ENCODE measurements around the gene CD226. TPM values are rescaled to one million over a fixed set of nuclear protein-coding genes. Genes with fewer than 3 reads are reported as not detected.
"Not testable (repeated sequence)": the region's sequence is repeated elsewhere in the genome, so short reads cannot be mapped to it uniquely, and the experiment has no call there.

Gene CD226
- 1 to 10 TPM; 2.0 to 2.7 (median 2.7) TPM for polyA plus RNA-seq (ENCODE audit: insufficient read length in 3 of 3)
- long read RNA-seq, donor 1, result 0 reads
- long read RNA-seq, donor 2, result 0 reads
- long read RNA-seq, donor 3, result 0 reads
- long read RNA-seq, donor 4, result 0 reads
- long read RNA-seq, donor 5, result 0 reads
- long read RNA-seq, donor 6, partial matches to known transcripts, result 0 of 1 reads
- long read RNA-seq, donor 6, other reads (novel, unspliced or antisense), result 0 of 1 reads
- long read RNA-seq, donor 7, result 0 reads
- long read RNA-seq, donor 8, result 0 reads
- long read RNA-seq, donor 9, partial matches to known transcripts, result 15 of 16 reads
- long read RNA-seq, donor 9, other reads (novel, unspliced or antisense), result 0 of 16 reads
- long read RNA-seq, donor 10, result 0 reads
- long read RNA-seq, donor 11, partial matches to known transcripts, result 9 of 9 reads
- long read RNA-seq, donor 11, other reads (novel, unspliced or antisense), result 0 of 9 reads
- long read RNA-seq, donor 12, result 0 reads
- long read RNA-seq, donor 13, partial matches to known transcripts, result 28 of 28 reads
- long read RNA-seq, donor 13, other reads (novel, unspliced or antisense), result 0 of 28 reads
- long read RNA-seq, donor 14, result 0 reads
- long read RNA-seq, donor 15, result 0 reads
- long read RNA-seq, donor 16, result 0 reads

DNA sequence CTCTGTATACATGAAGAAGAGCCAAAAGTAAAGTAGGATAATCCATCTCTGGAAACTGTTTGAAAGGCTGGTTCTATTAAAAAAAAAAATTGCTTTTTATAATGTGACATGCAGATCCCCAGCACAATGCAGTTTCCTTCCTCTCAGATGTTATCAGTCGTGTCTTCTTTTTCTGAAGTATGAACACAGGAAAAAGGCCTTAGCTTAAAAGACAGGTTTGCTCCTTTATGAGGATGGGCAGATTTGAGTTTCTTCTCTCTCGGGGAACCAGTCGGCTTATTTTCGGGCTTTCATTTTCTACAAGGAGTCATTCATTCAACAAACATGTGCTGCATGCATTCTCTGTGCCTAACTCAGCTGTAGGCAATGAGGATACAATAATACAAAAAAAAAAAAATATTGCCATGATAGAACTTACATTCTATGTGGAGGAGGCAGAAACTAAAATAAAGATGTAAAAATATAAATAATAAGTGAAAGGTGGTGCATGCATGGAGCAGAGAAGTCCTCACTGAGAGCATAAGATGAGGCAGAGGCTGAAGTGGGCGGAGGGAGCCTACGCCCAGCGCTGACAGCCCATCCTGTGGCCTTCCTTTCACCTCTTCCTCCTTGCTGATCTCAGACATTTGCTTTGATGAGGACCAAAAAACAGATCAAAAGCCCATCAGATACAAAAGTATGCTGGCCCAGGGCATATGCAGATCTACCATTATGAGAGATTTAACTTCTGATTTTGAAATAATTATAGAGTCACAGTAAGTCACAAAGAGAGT, at the start of gene CD226:
Gene CD226 (minus strand): TSS at position 513 of the 773 bp plus-strand sequence. CDS start 467 bp downstream, at position 46.
- DNase-seq, result no peak

DNA sequence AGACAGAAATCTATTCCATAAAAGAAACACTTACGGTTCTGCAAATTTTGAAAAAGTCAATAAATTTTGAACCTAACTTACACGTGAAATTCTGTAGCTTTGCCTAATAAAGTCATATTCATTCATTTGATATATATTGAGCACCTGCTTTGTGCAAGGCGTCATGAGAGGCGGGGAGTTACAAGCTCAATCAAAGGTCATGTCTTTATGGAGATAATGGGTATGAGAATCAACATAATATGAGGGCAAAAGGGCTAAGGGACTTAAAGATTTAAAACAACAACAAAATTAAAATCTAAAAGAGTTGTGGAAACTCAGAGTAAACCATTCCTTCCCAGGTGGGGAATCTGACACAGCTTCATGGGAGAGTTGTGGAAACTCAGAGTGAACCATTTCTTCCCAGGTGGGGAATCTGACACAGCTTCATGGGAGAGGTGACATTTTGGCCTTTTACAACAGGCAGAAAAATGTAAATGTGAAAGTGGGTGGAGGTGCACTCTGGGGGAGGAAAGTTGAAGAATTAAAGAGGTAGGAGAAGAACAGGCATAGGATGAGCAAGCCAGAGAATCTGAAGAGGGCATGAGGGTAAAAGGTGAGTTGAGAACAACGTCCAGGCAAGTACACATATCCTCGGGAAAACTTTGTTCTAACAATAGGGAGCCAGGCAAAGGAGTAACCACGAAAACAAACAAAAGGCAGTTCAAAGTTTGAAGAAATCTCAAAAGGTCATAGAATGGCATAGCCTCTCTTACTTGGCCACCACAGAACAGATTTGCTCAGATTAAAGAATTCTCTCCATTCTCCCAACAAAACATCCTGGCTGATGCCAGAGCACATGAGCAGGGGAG, 49.5 kb upstream of the CD226 start:
- DNase-seq, result no peak

DNA sequence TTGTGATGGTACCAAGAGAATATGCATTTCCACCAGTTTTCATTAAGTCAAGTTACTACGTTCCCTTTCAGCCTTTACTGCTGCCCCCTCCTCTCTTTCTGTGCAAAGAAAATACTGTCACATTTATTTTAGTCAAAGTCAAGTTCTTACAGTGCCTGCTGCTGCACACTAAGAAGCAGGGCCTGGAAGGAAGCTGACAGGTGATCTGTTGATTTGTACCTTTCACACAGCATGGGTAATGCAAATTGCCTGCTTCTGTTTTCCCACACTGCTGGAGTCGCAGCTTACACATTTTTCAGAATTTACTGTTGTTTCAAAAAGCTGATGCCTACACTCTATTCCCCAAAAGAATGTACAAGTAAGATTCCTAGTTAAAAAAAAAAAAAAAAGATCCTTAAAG, 48.7 kb upstream of the CD226 start:
- no peak for DNase-seq

DNA sequence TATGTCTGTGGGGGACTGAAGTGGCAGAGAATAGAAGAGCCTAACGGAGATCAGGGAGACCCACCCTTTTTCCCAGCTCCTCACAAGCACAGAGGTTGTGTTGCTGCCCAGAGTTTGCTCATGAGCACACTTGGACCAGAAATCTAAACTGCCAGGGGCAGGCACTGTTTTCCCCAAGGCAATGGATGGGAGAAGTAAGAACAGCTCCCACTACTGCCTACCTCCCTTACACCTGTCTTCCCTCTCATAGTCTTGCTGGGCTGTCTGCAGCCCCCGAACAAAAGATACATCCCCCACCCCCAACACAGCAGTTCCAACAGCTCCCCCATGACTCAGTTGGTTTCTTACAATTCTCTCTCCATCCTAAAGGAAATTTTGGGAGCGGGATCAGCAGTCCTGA, 48.1 kb upstream of the CD226 start:
- DNase-seq, result no peak

DNA sequence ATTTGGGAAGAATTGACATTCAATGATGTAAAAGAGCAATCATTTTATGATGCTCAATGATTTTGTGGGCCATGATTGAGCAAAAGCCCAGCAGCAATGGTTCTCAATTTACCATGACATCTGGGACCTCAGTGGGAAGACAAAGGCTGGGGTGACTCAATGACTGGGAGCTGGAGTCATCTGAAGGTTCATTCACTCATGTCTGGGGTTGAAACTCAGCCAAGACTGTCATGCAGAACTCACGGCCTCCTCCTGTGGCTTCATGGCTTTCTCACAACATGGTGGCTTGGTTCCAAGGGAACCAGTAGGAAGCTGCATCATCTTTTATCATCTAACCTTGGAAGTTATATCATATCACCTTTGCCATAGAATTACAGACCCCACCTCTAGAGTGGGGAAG, 45.1 kb upstream of the CD226 start:
- no peak for DNase-seq

DNA sequence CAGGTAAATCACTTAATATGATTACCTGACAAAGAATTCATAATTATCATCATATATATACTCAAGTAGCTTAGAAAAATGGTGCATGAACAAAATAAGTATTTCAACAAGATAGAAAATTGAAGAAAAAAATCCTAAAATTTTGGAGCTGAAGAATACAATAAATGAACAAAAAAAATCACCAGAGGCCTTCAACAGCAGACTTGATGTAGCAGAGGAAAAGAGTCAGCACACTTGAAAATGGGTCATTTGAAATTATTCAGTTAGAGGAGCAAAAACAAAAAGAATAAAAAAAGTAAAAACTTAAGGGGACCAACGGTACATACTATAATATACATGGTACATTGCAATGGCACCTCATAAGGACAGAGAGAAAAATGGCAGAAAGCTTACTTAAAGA, 40.2 kb upstream of the CD226 start:
- no peak for DNase-seq

DNA sequence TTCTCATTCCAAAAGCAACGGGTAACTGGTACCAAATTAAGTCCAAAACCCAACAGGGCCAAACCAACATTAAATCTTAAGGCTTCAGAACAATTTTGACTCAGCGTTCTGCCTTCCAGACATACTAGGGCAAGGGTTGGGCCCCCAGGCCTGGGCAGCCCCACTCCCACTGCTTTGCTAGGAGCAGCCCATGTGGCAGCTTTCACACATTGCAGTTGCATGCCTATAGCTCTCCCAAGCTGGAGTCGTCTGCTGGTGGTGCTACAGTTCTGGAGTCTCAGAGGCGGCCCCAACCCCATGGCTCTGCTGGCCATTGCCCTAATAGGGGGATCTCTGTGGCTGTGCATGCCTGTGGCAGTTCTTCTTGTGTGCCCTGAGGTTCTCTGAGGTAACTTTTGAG, 37.6 kb upstream of the CD226 start:
- no peak for DNase-seq

DNA sequence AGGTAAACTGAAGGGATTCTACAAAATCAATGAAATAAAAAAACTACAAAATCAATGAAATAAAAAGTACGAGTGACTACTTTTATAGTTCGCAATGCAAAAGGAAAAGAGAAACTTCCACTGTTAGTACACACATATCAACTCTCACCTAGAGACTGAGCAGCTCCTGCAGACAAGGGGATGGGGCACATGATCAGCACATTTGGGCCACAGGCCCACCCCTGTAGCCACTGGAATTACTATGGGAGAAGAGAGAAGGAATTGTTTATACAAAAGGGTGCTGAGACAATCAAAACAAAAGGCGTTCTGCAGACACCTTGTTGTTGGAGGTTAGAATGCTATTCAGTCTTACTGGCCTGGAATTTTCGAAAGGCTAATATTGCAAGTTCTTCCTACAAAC, 34.7 kb upstream of the CD226 start:
- no peak for DNase-seq

DNA sequence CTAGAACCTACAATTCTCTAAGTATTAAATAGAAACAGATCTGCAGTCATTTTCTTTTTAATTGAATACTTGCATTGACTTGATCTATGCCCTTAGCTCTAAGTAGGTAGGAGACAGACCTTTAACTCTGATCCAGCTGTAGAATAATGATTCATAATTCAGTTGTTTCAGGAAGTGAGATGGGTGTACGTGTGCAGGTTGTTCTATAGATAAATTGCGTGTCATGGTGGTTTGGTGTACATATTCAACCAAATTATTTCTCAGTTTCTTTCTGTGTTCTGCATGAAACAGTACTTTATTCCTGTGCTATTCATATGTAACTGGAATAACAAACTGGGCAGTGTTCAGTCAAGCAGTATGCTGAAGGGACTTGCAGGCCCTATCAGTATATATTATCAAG, 34.3 kb upstream of the CD226 start:
- no peak for DNase-seq

DNA sequence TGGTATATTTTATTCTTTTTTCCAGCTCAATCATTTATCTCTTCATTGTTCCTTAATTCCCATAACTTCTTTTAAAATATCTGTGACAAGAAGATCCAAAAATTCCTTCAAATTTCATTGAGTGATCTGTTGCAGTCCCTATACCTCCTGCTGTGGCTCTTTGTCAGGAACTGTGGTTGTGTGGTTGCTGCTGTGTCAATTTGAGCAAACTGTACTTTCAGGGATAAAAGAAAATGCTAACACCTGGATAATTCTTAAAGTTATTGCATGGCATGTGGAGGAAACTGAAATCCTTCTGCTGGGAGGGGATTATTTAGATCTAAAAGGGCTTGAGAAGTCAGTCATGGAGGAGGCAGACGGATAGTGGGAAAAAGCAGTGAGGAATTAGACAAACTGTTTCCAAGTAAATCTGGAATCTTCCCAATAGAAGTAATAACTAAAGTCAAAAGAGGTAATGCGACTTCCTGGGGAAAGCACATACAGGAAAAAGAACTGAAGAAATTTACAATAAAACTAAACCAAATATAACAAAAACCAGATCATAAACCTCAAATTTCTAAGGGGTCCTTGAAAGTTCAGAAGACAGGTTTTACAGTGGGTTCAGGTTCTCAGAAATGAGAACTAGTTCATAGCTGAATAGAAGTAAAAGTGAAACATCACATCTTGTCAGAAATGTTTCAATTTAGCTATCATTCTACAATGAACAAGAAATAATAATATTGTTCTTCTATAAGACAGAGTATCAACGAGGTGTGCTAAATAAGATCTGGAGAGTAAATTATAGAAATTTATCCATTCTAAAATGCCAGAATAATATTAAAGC, 33.5 kb upstream of the CD226 start:
- no peak for DNase-seq

DNA sequence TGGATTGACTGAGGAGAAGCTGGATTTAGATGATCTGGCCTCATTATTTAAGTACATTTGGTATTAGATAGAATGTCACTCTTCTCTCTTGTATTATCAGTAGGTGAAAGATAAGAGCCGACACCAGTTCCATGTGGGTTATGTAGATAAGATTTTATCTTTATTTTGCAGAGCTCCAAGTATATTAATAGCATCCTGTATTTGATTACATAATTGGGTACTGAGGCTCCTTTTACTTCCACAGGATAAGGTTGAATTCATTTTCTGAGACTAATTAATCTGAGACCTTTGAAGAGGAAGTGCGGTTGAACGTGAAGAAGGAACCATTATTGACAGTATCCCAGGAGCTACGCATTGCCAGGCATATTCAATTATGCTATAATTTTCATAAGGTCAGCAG, 32.8 kb upstream of the CD226 start:
- no peak for DNase-seq

DNA sequence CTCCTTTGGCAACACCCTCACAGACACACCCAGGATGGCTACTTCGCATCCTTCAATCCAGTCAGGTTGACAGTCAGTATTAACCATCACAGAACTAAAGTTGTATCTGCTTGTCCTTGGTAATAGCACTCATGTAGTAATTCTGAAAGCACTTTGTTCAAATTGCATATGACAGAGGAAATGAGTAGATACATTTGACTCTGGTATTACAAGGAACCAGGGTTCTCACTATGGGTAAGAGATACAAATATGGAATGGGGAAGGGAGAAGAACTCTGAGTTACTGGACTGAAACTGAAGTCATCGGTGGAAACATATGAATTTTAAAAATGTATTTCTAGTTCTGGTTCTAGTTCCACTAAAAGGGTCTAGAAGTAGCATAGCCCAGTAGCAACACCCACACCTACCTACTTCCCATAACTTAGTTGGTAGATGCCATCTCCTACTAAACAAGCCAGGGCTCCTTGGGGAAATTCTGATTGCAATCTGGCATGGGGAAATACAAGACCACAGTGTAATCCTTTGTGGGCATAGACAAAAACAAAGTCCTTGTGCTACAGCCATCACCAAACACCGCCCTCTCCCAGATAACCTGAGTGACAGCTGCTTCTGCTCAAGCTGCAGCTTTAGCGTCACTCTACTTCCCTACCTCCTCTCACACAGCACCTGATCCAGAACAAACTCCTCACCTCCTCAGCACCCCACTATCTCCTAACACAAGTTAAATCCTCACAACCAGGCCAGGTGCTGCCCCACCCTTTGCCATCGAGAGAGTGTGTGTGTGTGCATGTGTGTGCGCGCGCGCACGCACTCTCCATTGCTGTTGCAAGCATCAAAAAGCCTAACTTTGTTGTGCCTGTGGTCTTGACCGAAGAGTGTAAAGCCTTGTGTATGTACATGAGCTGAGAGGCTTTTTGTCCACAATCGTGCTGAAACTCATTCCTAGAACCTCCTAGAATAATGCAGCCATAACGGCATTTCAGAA, 31.4 kb upstream of the CD226 start:
- no peak for DNase-seq

DNA sequence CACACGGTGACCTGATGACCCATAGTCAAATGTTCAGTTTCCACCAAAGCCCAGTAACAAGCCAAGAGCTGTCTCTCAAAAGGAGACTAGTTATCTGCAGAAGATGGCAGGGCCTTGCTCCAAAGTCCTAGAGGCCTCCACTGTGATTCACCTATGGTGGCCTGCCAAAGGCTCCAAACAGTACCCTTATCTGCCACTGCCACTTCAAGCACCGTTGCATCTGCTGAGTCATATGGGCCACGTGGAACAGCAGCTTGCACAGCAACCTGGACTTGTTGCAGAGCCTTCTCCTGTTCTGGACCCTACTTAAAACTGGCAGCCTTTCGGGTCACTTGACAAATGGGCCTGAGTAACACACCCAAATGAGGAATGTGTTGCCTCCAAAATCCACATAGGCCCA, 27.6 kb upstream of the CD226 start:
- DNase-seq, result not testable (repeated sequence)

DNA sequence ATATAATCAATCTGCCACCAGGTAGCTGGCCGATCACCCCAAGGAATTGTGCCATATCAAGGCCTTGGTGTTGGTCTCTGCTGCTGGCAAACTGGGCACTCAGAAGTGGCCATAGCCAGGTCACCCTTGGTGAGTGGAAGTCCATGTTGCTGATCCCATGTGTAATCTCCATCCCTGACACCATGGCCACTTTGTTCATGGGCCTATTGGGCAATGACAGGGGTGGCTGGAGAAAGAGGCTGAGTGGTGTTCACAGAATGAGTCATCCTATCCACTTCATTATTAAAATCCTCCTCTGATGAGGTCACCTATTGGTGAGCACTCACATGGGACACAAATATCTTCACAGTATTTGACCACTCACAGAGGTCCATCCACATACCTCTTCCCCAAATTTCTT, 26.7 kb upstream of the CD226 start:
- no peak for DNase-seq

DNA sequence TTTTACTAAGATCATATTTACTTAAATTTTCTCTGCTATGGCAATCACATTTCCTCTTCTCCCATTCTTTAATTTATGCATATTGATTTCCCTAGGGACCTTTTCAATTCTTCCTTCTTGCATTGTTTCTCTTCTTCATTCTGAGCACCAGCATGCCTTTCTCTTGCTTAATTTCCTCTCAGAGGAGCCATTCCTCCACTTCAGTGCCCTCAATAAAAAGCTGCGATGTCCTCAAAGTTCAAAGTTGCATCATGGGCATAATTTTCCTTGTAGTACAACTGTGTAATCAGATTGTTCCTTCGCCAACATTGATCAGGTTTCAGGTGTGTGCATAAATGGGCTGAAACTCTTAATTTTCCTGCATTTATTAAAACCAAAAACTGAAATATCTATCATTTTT, 21.8 kb upstream of the CD226 start:
- DNase-seq, result no peak

DNA sequence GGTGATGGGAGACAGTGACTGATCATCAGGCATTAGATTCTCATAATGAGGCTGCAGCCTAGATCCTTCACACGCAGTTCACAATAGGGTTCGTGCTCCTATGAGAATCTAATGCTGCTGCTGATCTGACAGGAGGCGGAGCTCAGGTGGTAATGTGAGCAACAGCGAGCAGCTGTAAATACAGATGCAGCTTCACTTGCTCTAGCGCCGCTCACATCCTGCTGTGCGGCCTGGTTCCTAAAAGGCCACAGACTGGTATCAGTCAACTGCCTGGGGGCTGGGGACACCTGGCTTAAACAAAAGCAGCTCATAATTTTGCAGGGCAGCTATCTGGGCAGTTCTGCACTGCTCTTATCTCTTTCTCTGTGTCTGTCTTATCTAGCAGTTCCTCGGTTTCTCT, 20.4 kb upstream of the CD226 start:
- no peak for DNase-seq

DNA sequence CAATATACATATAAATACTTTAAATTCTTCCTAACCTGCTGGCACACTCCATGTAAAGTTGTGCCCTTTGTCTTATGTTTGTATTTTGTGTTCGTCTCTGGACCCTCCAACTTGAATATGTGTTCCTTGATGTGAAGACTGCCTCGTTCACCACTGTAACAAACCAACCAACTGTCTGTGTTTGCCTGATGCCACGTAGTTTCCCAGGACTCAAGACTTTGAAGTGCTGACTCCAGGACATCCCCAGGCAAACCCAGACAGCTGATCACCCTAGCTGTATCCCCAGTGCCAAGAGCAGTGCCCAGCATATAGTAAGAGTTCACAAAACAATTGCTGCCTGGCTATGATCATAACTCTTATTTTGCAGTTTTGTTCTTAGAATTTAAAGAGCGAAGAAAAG, 15.5 kb upstream of the CD226 start:
- DNase-seq, result no peak

DNA sequence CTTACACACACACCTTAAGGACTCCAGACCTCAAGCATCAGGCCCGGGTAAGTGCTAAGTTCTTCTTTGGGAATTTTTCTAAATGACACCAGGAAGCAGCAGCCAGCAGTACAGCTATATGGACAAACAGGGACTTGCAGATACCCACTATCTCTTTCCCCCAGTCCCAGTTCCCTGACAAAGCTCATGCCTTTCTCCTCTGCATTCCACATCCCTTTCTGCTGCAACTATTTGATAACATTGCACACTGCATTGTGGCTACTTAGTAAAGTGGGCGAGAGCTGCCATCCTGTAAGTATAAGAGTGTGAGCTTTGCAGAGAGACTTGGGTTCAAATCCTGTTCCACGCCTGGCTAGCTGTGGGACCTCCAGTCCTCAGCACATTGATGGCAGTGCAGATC, 14.0 kb upstream of the CD226 start:
- DNase-seq, result no peak

DNA sequence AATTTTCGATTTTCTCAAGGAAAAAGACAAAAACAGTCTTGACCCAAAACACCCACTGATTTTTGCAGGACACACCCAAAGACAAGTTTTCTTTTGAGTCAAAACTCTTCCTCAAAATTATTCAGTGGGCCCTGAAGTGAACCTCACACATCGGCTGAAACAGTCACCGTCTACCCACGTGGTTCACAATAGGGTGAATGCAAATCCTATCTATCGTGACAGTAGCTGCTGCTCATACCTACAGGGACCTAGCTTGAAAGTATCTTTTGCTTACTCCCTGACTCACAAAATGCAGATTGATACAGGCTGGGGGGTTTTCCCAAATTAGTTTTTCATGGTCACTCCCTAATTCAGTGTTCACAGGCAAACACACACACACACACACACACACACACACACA, 10.7 kb upstream of the CD226 start:
- DNase-seq, result no peak

DNA sequence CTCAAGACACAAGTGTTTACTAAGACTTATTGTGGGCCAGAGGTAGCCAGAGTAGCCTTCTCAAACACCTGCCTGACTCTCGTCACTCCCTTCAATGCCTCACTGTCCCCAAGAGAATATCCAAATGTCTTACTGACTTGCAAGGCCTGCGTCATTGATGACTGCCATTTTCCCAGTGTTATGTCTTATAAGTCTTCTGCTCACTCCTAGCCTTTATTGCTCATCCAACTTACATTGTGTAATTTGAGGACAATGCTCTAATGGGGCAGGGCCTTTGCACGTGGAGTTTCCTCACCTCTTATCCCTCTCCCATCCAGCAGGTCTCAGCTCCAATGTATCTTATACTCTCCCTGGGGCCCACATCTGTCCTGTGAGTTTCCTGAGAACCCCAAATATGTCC, 10.1 kb upstream of the CD226 start:
- DNase-seq, result no peak
